ENCODE data around the gene CIAO2B.

DNA sequence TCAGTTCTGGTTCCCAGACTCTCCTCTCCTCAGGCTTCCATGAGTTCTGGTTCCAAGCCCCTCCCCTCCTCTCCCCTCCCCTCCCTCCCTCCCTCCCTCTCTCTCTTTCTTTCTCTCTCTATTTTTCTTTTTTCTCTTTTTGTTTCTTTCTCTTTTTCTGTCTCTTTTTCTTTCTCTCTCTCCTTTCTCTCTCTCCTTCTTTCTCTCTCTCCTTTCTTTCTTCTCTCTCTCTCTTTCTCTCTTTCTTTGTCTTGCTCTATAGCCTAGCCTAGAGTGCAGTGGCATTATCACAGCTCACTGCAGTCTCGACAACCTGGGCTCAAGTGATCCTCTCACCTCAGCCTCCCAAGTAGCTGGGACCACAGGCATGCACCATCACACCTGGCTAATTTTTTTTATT lies 26.1 kb upstream of the CIAO2B start:
- TF ChIP-seq POLR2A (IDR thresholded peaks at IDR 0.05) (no peak), POLR2AphosphoS5 (IDR thresholded peaks at IDR 0.05) (no peak), EP300 (IDR thresholded peaks at IDR 0.05; ENCODE audit: low read depth) (no peak)
- TF ChIP-seq, protein P1, sequence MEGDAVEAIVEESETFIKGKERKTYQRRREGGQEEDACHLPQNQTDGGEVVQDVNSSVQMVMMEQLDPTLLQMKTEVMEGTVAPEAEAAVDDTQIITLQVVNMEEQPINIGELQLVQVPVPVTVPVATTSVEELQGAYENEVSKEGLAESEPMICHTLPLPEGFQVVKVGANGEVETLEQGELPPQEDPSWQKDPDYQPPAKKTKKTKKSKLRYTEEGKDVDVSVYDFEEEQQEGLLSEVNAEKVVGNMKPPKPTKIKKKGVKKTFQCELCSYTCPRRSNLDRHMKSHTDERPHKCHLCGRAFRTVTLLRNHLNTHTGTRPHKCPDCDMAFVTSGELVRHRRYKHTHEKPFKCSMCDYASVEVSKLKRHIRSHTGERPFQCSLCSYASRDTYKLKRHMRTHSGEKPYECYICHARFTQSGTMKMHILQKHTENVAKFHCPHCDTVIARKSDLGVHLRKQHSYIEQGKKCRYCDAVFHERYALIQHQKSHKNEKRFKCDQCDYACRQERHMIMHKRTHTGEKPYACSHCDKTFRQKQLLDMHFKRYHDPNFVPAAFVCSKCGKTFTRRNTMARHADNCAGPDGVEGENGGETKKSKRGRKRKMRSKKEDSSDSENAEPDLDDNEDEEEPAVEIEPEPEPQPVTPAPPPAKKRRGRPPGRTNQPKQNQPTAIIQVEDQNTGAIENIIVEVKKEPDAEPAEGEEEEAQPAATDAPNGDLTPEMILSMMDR (IDR thresholded peaks at IDR 0.05), result no peak
